CD4-positive, alpha-beta T cell treated with Interleukin-12 subunit alpha and Interleukin-12 subunit beta, for 1 hour (primary cell): ENCODE results near the gene PCTP.

Experiments
- DNase-seq: peaks from one replicate; pipeline ENCODE4 v3.0.0-alpha.2; 2020

The PCTP gene

GRCh38 chr17:55811536-55811935 lies 60.7 kb downstream of the PCTP start:
- DNase-seq, result no peak

GRCh38 chr17:55812323-55812722 lies 61.5 kb downstream of the PCTP start:
- no peak for DNase-seq

DNA sequence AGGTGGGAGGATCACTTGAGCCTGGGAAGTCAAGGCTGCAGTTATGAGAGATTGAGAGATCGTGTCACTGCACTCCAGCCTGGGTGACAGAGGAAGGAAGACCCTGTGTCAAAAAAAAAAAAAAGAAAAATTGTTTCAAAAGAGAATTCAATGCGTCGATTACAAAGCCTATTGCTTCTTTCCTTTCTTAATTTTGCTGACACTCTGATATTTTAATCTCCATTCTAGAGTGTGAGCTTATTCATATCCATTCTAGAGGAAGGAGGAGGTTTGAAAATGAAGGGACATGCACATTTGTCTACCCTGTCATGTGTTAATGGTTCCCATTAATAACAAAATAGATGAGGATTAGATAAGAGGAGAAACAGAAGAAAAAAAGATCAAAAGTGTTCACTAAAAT lies 63.1 kb downstream of the PCTP start:
- DNase-seq, result no peak

GRCh38 chr17:55814377-55814776 lies 63.5 kb downstream of the PCTP start:
- no peak for DNase-seq

- DNase-seq, result no peak
These were observed 65.9 kb downstream of the PCTP start for GRCh38 chr17:55816532-55817396.

GRCh38 chr17:55817397-55817709 lies 66.5 kb downstream of the PCTP start:
- DNase-seq, result no peak

DNA sequence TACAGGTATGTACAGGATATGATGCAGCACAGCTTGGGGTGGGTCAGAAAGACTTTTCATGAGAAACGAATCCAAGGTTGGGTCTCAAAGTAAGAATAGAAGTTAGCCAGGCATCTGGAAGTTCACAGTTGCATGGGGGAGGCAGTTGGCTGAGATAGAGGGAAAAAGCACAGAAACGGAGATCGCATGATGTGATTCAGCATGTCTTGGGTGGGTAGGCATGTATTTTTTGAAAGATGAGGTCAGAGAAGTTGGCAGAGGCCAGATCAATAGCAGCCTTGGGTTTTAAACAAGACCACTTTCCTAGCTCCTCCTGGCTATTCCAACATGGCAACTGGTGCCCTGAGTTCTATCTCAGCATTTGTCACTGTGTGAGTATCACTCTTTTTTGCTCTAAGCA lies 67.2 kb downstream of the PCTP start:
- DNase-seq, result no peak

- DNase-seq, result no peak
These were observed 67.9 kb downstream of the PCTP start for GRCh38 chr17:55818451-55819375.

DNA sequence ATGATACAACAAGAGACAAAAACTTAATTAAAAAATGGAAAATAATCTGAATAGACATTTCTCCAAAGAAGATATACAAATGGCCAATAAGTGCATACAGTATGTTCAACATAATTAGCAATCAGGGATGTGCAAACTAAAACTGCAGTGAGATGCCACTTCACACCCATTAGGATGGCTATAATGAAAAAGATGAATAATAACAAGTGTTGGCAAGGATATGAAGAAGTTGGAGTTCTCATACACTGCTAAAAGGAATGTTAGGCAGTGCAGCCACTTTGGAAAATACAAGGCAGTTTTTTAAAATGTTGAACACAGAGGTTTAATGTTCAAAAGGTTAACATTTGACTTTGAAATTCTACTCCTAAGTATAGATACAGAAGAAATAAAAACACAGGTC lies 69.8 kb downstream of the PCTP start:
- no peak for DNase-seq

DNA sequence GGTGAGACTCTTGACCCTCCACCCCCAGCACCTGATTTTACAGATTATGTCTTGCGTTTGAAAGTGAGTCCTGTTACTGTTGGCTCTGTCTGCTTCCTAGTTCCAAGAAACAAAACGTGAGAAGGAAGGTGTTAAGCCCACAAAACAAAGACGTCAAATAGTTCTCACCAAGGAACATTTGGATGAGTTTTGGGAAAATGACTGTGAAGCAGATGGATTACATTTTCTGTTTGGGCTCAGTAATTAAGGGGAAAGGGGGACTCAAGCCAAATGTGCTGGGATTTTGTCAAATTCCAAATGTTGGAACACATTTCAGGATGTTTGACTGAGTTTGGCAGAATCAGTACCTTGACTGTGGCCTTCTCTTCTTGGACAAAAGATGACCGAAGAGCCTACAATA lies 71.2 kb downstream of the PCTP start:
- DNase-seq, result no peak

DNA sequence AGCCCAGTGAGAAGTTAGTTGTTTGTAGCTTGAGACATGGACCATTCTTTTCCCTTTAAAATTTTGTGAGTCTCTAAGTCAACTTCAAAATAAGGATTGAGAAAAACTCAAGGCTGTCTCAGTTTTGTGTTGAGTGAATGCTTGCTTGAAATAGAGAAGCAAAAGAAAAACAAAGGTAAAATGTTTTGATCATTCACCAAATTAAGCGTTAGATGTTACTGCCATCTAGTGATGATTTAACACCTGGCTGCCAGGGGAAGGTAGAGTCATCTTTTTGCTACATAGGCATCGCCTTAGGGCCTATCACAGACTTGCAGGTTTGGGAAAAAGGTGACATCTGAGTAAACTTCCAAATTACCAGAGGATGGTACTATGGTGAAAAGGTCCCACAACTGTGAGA lies 74.4 kb downstream of the PCTP start:
- DNase-seq, result no peak
